HepG2 (cell line): ENCODE measurements around the gene NF2. TPM values are rescaled to one million over a fixed set of nuclear protein-coding genes. Genes with fewer than 3 reads are reported as not detected.

Source experiments
- CCAR2 ChIP-seq: fragments of 200-400 bp; formaldehyde crosslinking; optimal IDR thresholded peaks from 2 replicates; pipeline ENCODE3; 2018; ENCODE audit warnings: low read depth, mild to moderate bottlenecking, low read length, moderate library complexity
- CSRNP1 ChIP-seq: sonication (generic); formaldehyde crosslinking; IDR thresholded peaks from 2 replicates; pipeline ENCODE4 v1.8.1; 2023; ENCODE audit warnings: mild to moderate bottlenecking, missing genetic modification reagents
- DBP ChIP-seq: sonication (generic); formaldehyde crosslinking; IDR thresholded peaks from 2 replicates; pipeline ENCODE4 v1.4.0; 2020; ENCODE audit warnings: missing genetic modification reagents; ENCODE audit errors: not compliant biosample characterization
- E2F1 ChIP-seq: sonication (generic); formaldehyde crosslinking; IDR thresholded peaks from 2 replicates; pipeline ENCODE4 v1.5.0; 2020; ENCODE audit warnings: missing genetic modification reagents
- FOSL2 ChIP-seq: sonication (generic); formaldehyde crosslinking; IDR thresholded peaks from 2 replicates; pipeline ENCODE4 v1.4.0; 2020; ENCODE audit warnings: missing genetic modification reagents
- GPBP1L1 ChIP-seq: sonication (generic); formaldehyde crosslinking; IDR thresholded peaks from 2 replicates; pipeline ENCODE4 v1.5.0; 2020; ENCODE audit warnings: mild to moderate bottlenecking, missing genetic modification reagents
- HDAC1 ChIP-seq: sonication (generic); formaldehyde crosslinking; IDR thresholded peaks from 2 replicates; pipeline ENCODE4 v1.5.1; 2020; ENCODE audit warnings: mild to moderate bottlenecking, missing genetic modification reagents
- JUNB ChIP-seq: sonication (generic); formaldehyde crosslinking; IDR thresholded peaks from 2 replicates; pipeline ENCODE4 v1.8.0; 2022; ENCODE audit warnings: missing genetic modification reagents, mild to moderate bottlenecking, borderline replicate concordance
- LRRFIP1 ChIP-seq: sonication (generic); formaldehyde crosslinking; conservative IDR thresholded peaks from 2 replicates; pipeline ENCODE4 v1.4.0; 2020; ENCODE audit warnings: missing genetic modification reagents
- MED8 ChIP-seq: sonication (generic); formaldehyde crosslinking; IDR thresholded peaks from 2 replicates; pipeline ENCODE4 v1.8.1; 2023; ENCODE audit warnings: mild to moderate bottlenecking, missing genetic modification reagents; ENCODE audit not compliant: insufficient replicate concordance
- MLX ChIP-seq: IDR thresholded peaks from 2 replicates; pipeline ENCODE4 v1.6.1; 2016
- SP140L ChIP-seq: sonication (generic); formaldehyde crosslinking; IDR thresholded peaks from 2 replicates; pipeline ENCODE4 v1.4.0; 2020; ENCODE audit warnings: missing genetic modification reagents, borderline replicate concordance
- TOPORS ChIP-seq: sonication (generic); formaldehyde crosslinking; IDR thresholded peaks from 2 replicates; pipeline ENCODE4 v1.8.0; 2023; ENCODE audit warnings: mild to moderate bottlenecking, missing genetic modification reagents
- XBP1 ChIP-seq: sonication (generic); formaldehyde crosslinking; IDR thresholded peaks from 2 replicates; pipeline ENCODE4 v1.5.0; 2020; ENCODE audit warnings: missing genetic modification reagents
- ZKSCAN1 ChIP-seq: fragments of 150-350 bp; IDR thresholded peaks from 2 replicates; pipeline ENCODE4 v1.6.1; 2014; ENCODE audit warnings: low read length
- ZKSCAN5 ChIP-seq: sonication (generic); formaldehyde crosslinking; IDR thresholded peaks from 2 replicates; pipeline ENCODE4 v1.5.1; 2020; ENCODE audit warnings: mild to moderate bottlenecking, missing genetic modification reagents
- ZMYM3 ChIP-seq: sonication (generic); formaldehyde crosslinking; IDR thresholded peaks from 2 replicates; pipeline ENCODE4 v1.5.1; 2020; ENCODE audit warnings: mild to moderate bottlenecking, missing genetic modification reagents
- ZNF225 ChIP-seq: sonication (generic); formaldehyde crosslinking; IDR thresholded peaks from 2 replicates; pipeline ENCODE4 v1.4.0; 2020; ENCODE audit warnings: mild to moderate bottlenecking, missing genetic modification reagents
- ZNF24 ChIP-seq: fragments of 450-650 bp; IDR thresholded peaks from 2 replicates; pipeline ENCODE4 v1.6.1; 2017; ENCODE audit warnings: antibody characterized with exemption, mild to moderate bottlenecking
- ZNF484 ChIP-seq: sonication (generic); formaldehyde crosslinking; IDR thresholded peaks from 2 replicates; pipeline ENCODE4 v1.5.1; 2020; ENCODE audit warnings: mild to moderate bottlenecking, low read depth, missing genetic modification reagents, borderline replicate concordance
- ZNF580 ChIP-seq: IDR thresholded peaks from 2 replicates; pipeline ENCODE4 v1.6.1; 2016; ENCODE audit warnings: low read depth, borderline replicate concordance
- ZSCAN30 ChIP-seq: sonication (generic); formaldehyde crosslinking; IDR thresholded peaks from 2 replicates; pipeline ENCODE4 v1.5.0; 2020; ENCODE audit warnings: mild to moderate bottlenecking, missing genetic modification reagents
- polyA plus RNA-seq, 8 experiments: library from polyadenylated mRNA; depleted of rRNA in 3 of 8; stranded (reverse) in 7 of 8; unstranded in 1 of 8; fragments of >200 nt; fragmentation: Illumina TruSeq in 4 of 8; extraction: Trizol in 4 of 8; gene quantifications; 2 replicates each; pipeline versions ENCODE4 v1.2.1 to v1.2.3, GENCODE V29; 2011 to 2016; ENCODE audit warnings: low read depth in 4 of 8, missing spikeins in 1 of 8, mixed read lengths in 1 of 8; ENCODE audit not compliant: insufficient read depth in 1 of 8
- total RNA-seq, 5 experiments: library from RNA; depleted of rRNA; stranded (reverse); fragments of >200 nt; fragmentation: Illumina TruSeq; extraction: Trizol; gene quantifications; 2 replicates each; pipeline ENCODE4 v1.2.3, GENCODE V29; 2016; ENCODE audit warnings: low read depth in 1 of 5

The NF2 gene
- total and polyA plus RNA-seq, 2 of the 13 experiments (the other 11 are each of a cell fraction or from before 2014, with no cell fraction given) = 9.3 to 33.3 TPM

- no peak for TF ChIP-seq DBP (CRISPR knock-in tag)
- peak; percentile 42 for TF ChIP-seq FOSL2
- TF ChIP-seq TOPORS = no peak
- TF ChIP-seq XBP1 (CRISPR knock-in tag) = no peak
- no peak for TF ChIP-seq ZNF225
- no peak for TF ChIP-seq ZSCAN30 (CRISPR knock-in tag)
- TF ChIP-seq LRRFIP1 = no peak
- TF ChIP-seq ZNF580 (CRISPR knock-in tag) = no peak
- no peak for TF ChIP-seq JUNB (CRISPR knock-in tag)
- peak; percentile 55; the same call in 1 of the 2 replicates for TF ChIP-seq MLX (CRISPR knock-in tag)
- no peak for TF ChIP-seq ZNF24
- TF ChIP-seq CSRNP1 (CRISPR knock-in tag) = no peak
- no peak for TF ChIP-seq ZNF484
- no peak for TF ChIP-seq MED8
- no peak for TF ChIP-seq SP140L (CRISPR knock-in tag)
- no peak for TF ChIP-seq HDAC1 (CRISPR knock-in tag)
- TF ChIP-seq CCAR2 = no peak
- TF ChIP-seq ZKSCAN1 = no peak
- TF ChIP-seq ZKSCAN5 = no peak
- no peak for TF ChIP-seq E2F1
- no peak for TF ChIP-seq GPBP1L1 (CRISPR knock-in tag)
- TF ChIP-seq ZMYM3 = no peak; the same call in 1 of the 2 replicates
Measured at GRCh38 chr22:29587938-29588699, 15.3 kb upstream of the NF2 start (continued).
